Psoas muscle (tissue), 8 donors: ENCODE results near the gene LCT. TPM values are rescaled to one million over a fixed set of nuclear protein-coding genes. Genes with fewer than 3 reads are reported as not detected.

Experiments used
- ATAC-seq, 4 donors: fragments of 200-7000 bp; cut with Tn5 transposase; one replicate each; pipeline ENCODE4 v1.9.1; 2020; ENCODE audit warnings: moderate library complexity in 3 of 4, mild to moderate bottlenecking in 2 of 4
- DNase-seq, 2 donors: peaks; one replicate each; pipeline ENCODE4 v3.0.0-alpha.2; 2020
- H3K27ac ChIP-seq: fragments of 200-600 bp; one replicate; pipeline ENCODE4 v1.8.0; 2022
- H3K27me3 ChIP-seq, 3 donors: fragments of 200-600 bp in 1 of 3; one replicate each; pipeline versions ENCODE4 v1.6.1 to v1.8.0; 2013 to 2022; ENCODE audit warnings: low read length in 2 of 3, mild to moderate bottlenecking in 2 of 3, moderate library complexity in 1 of 3; ENCODE audit not compliant: insufficient read depth in 3 of 3
- H3K36me3 ChIP-seq, 2 donors: fragments of 200-600 bp in 1 of 2; one replicate each; pipeline versions ENCODE4 v1.6.1 to v1.8.0; 2013 to 2022; ENCODE audit warnings: low read depth in 1 of 2, mild to moderate bottlenecking in 1 of 2, moderate library complexity in 1 of 2; ENCODE audit not compliant: insufficient read depth in 1 of 2
- H3K4me1 ChIP-seq: fragments of 200-600 bp; one replicate; pipeline ENCODE4 v1.8.0; 2022
- H3K4me3 ChIP-seq: fragments of 200-600 bp; one replicate; pipeline ENCODE4 v1.8.0; 2022; ENCODE audit warnings: mild to moderate bottlenecking
- H3K9me3 ChIP-seq: fragments of 200-600 bp; one replicate; pipeline ENCODE4 v1.8.0; 2022
- WGBS, 3 donors: extraction: QIAGEN DNeasy Blood & Tissue Kit; methylation state at CpG; one replicate each; pipeline versions ENCODE4 v1.1.6 to v1.1.7; 2013; 5-methylcytosine and 5-hydroxymethylcytosine counted together
- intact Hi-C, 2 donors: fragments of 100-400 bp; cut with DNase I; formaldehyde crosslinking; loops; one replicate each; pipeline versions ENCODE4 v1.11.0 to v1.14.2; 2022
- polyA plus RNA-seq, 3 donors: library from polyadenylated mRNA; stranded (reverse); fragments of 200-250 nt; gene quantifications; one replicate each; pipeline ENCODE4 v1.2.3, GENCODE V29; 2013
- total RNA-seq, 4 donors: library from RNA; stranded (reverse); fragmentation: NEBNext Ultra II Directional in 2 of 4; extraction: Animal tissue kit (Norgen Biotek cat#: 25700) in 2 of 4; gene quantifications; one replicate each; pipeline versions ENCODE4 v1.2.1 to v1.2.4, GENCODE V29; 2021 to 2023
- TF ChIP-seq, protein P1 (sequence below): fragments of 200-600 bp; IDR thresholded peaks from one replicate; pipeline ENCODE4 v1.8.0; 2022; ENCODE audit warnings: antibody characterized with exemption
- donor health status: healthy with polysubstance abuse.
- donor health status: DM: no; HTN: no; CAD: no; lungs with moderate emphysema.
- donor health status: Bipolar disorder and iron deficiency.
- donor health status: healthy.
- donor health status: DM: yes; HTN: yes; CAD: no.
- donor health status: DM: no; HTN: no; CAD: no.
- donor health status: DM: no; HTN: no; CAD: no.
- donor health status: DM: yes; HTN: yes; CAD: no.

LCT gene
- total and polyA plus RNA-seq, 7 donors, result 0.01 to 0.61 (median 0.03) TPM; not detected in 3

DNA sequence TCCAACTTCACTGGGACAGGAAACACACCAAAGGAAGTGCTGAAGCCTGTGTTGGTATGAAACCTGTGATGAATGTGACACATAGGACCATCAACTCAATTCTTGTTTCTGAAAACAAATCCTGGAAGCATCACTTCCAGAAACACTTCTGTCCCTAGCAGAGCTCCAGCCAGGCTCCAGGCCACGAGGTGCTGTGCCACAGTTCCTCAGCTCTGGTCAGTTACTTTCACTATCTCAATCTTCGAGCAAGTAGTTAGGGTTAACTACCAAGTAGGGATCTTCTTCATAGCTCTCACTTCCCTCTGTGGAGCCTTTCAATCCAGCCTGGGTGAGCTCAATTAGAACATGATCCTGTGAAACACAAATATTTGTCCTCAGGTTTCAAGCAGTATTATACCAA, 3.6 kb upstream of the LCT start:
- intact Hi-C loops, result no loop called here
- TF ChIP-seq, protein P1, sequence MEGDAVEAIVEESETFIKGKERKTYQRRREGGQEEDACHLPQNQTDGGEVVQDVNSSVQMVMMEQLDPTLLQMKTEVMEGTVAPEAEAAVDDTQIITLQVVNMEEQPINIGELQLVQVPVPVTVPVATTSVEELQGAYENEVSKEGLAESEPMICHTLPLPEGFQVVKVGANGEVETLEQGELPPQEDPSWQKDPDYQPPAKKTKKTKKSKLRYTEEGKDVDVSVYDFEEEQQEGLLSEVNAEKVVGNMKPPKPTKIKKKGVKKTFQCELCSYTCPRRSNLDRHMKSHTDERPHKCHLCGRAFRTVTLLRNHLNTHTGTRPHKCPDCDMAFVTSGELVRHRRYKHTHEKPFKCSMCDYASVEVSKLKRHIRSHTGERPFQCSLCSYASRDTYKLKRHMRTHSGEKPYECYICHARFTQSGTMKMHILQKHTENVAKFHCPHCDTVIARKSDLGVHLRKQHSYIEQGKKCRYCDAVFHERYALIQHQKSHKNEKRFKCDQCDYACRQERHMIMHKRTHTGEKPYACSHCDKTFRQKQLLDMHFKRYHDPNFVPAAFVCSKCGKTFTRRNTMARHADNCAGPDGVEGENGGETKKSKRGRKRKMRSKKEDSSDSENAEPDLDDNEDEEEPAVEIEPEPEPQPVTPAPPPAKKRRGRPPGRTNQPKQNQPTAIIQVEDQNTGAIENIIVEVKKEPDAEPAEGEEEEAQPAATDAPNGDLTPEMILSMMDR, result no peak
- Histone ChIP-seq H3K36me3 (peaks cover 0 to 37% of the 10 kb centered on the region in 2 donors), H3K4me1 (peaks cover 13% of the 10 kb centered on the region), H3K9me3 (no peaks in the 10 kb centered on the region), H3K27ac (no peak overlapping the region), H3K27me3 (no peaks in the 10 kb centered on the region), H3K4me3 (no peak overlapping the region)
- DNase-seq (no peak), ATAC-seq (no peak)
- WGBS, 3 donors, result 38 to 45% (median 41%) methylated on average over 2 of the region's 2 CpGs

- 0 to 10% (median 4%) methylated on average over 2 of the region's 2 CpGs for WGBS, 3 donors
- Histone ChIP-seq H3K36me3 (peaks cover 0 to 28% of the 10 kb centered on the region in 2 donors), H3K4me1 (peaks cover 13% of the 10 kb centered on the region), H3K27me3 (no peaks in the 10 kb centered on the region), H3K4me3 (no peak overlapping the region), H3K27ac (no peak overlapping the region), H3K9me3 (no peaks in the 10 kb centered on the region)
- TF ChIP-seq, protein P1, result no peak
- peak in 3 of 4 donors; percentile 31 to 58 (median 44) for ATAC-seq
- DNase-seq, result no peak
- intact Hi-C loops, result no loop called here
Observed at GRCh38 chr2:135839713-135840112, 2.7 kb upstream of the LCT start.

GRCh38 chr2:135838502-135838901, 1.5 kb upstream of the LCT start:
- Histone ChIP-seq H3K4me1 (peaks cover 13% of the 10 kb centered on the region), H3K36me3 (peaks cover 0 to 16% of the 10 kb centered on the region in 2 donors), H3K27ac (no peak overlapping the region), H3K9me3 (no peaks in the 10 kb centered on the region), H3K4me3 (no peak overlapping the region), H3K27me3 (no peaks in the 10 kb centered on the region)
- DNase-seq (no peak), ATAC-seq (no peak)
- intact Hi-C loops, result no loop called here
- TF ChIP-seq, protein P1, result no peak
- 89 to 91% (median 90%) methylated on average over 3 of the region's 3 CpGs for WGBS, 3 donors

DNA sequence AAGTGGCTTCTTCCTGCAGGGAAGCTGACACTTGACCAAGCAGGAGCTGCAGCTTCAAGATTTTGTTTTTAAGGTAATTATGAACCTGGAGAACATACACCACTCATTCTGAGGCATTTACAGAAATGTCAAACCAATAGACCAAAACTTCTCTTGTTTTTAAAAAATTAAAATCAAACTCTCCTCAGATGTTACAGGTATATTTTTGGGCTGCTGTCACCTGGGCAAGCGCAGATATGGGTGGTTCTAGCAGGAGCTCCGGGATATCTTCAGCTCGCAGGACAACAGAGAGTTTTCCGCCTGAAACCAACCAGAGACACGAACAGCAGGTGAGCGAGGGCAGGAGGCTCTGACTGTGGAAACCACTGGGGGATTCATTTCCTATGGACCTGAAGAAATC, 4.1 kb downstream of the LCT start:
- TF ChIP-seq, protein P1, result no peak
- intact Hi-C loops, result no loop called here
- ATAC-seq, result no peak
- H3K36me3 ChIP-seq, result no peaks in the 10 kb centered on the region
- no peaks in the 10 kb centered on the region for H3K4me1 ChIP-seq
- no peaks in the 10 kb centered on the region for H3K27me3 ChIP-seq
- no peaks in the 10 kb centered on the region for H3K9me3 ChIP-seq
- H3K4me3 ChIP-seq, result no peak overlapping the region
- WGBS, 3 donors, result 80 to 94% (median 91%) methylated on average over 6 of the region's 6 CpGs
- no peak overlapping the region for H3K27ac ChIP-seq
- DNase-seq, result no peak

GRCh38 chr2:135831180-135831812, 5.7 kb downstream of the LCT start:
- TF ChIP-seq, protein P1, result no peak
- ATAC-seq (no peak), DNase-seq (no peak)
- no peaks in the 10 kb centered on the region for H3K36me3 ChIP-seq
- H3K9me3 ChIP-seq, result no peaks in the 10 kb centered on the region
- H3K4me3 ChIP-seq, result no peak overlapping the region
- H3K27ac ChIP-seq, result no peak overlapping the region
- H3K27me3 ChIP-seq, result no peaks in the 10 kb centered on the region
- intact Hi-C loops, result no loop called here
- H3K4me1 ChIP-seq, result no peaks in the 10 kb centered on the region
- 79 to 84% (median 84%) methylated on average over 14 of the region's 14 CpGs for WGBS, 3 donors
